Memory B cell (primary cell): ENCODE data around the gene ADCY2.

Experiments used
- ATAC-seq: fragments of 150-1000 bp; cut with Tn5 transposase; 2 replicates; pipeline ENCODE4 v1.10.0; 2021; ENCODE audit warnings: low read depth, mild to moderate bottlenecking, moderate library complexity
- DNase-seq, 2 donors: peaks; one replicate each; pipeline ENCODE4 v3.0.0; 2022; ENCODE audit warnings: low spot score in 2 of 2
- H3K27ac Mint-ChIP-seq: one replicate; pipeline ENCODE4 v1.8.0; 2022; ENCODE audit warnings: mild to moderate bottlenecking, moderate library complexity, mixed read lengths
- H3K27me3 Mint-ChIP-seq: one replicate; pipeline ENCODE4 v1.8.0; 2022; ENCODE audit warnings: mixed read lengths
- H3K36me3 Mint-ChIP-seq: one replicate; pipeline ENCODE4 v1.8.0; 2022; ENCODE audit warnings: mild to moderate bottlenecking, mixed read lengths
- H3K4me1 Mint-ChIP-seq: one replicate; pipeline ENCODE4 v1.8.0; 2022; ENCODE audit warnings: mixed read lengths
- H3K4me3 Mint-ChIP-seq: one replicate; pipeline ENCODE4 v1.8.0; 2022; ENCODE audit warnings: mild to moderate bottlenecking, moderate library complexity, mixed read lengths
- H3K9me3 Mint-ChIP-seq: one replicate; pipeline ENCODE4 v1.8.0; 2022; ENCODE audit warnings: mixed read lengths

ADCY2 gene

GRCh38 chr5:7589800-7590199, 193.9 kb downstream of the ADCY2 start:
- Mint-ChIP-seq H3K27me3 (no peaks in the 10 kb centered on the region), H3K36me3 (no peaks in the 10 kb centered on the region), H3K4me3 (no peak overlapping the region), H3K9me3 (no peaks in the 10 kb centered on the region), H3K27ac (no peak overlapping the region), H3K4me1 (no peaks in the 10 kb centered on the region)
- DNase-seq (no peak), ATAC-seq (no peak)

DNA sequence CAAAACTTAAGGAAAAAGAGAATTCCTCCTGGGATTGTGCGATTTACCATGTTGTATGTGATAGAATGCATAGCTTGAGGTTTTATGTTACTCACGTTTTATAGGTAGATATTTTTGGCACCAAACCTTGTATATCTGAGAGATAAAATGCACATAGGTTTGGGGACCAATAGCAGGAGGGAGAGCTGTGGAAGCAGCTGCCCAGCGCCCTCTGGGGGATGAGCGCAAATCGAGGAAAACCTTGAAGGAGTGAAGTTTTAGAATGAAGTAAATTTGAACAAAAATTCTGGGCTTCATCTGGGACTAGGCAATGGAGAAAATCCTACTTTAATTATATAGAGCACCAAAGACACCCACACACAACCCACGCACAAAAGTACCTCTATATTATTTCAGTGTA, 197.0 kb downstream of the ADCY2 start:
- no peak overlapping the region for H3K4me3 Mint-ChIP-seq
- H3K27me3 Mint-ChIP-seq, result no peaks in the 10 kb centered on the region
- no peak for DNase-seq
- no peaks in the 10 kb centered on the region for H3K4me1 Mint-ChIP-seq
- H3K27ac Mint-ChIP-seq, result no peak overlapping the region
- ATAC-seq, result no peak
- H3K9me3 Mint-ChIP-seq, result no peaks in the 10 kb centered on the region
- no peaks in the 10 kb centered on the region for H3K36me3 Mint-ChIP-seq

DNA sequence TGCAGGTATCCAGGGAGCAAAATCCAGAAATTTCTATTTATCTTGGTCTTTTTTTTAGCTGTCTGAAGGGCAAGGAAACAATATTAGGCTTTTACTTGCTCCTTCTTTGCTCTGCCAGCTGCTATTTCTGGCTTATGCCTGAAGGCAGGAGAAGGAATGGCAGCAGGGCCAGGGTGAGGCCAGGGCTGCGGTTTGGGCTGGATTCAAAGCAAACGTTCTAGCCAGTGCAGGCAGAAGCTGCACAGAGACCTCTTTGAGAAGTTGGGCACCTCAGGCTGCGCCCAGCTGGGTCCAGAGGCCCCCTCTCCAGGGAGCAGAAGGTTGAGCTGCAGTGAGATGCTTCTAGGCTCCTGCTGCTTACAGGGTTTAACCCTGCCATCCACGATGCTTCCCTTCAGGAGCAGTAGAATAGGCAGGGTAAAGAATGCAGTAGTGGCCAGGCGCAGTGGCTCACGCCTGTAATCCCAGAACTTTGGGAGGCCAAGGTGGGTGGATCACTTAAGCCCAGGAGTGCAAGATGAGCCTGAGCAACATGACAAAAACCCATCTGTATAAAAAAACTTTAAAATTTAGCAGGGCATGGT, 201.2 kb downstream of the ADCY2 start:
- no peak overlapping the region for H3K4me3 Mint-ChIP-seq

DNA sequence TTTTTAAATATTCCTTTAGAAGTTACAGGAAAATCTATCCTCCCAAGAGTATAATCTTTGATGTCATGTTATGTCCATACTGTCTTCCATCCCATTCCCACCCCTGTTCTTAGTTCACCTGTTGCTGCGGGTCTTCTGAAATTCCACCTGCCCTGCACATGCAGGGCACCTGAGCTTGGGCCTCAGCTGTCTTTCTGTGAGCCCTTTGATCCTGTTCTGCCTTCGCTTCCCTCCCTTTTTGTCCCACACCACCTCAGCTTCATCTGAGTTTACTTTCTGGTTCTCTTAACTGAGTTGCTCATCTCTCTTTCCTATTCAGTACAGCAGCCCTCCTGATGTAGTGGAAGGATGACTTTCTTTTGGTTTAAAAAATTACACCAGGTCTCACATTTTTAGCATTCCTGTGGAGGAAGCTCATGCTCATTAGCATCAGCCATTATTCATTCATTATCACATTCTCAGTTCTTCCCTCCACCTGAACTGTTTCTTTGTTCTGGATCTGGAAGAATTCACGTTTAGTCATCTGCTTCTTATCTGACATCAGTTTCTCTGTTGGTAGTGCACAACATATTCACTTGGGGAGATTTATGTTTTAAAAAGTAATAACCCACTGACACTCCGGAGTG, 211.0 kb downstream of the ADCY2 start:
- Mint-ChIP-seq H3K9me3 (peaks cover 5% of the 10 kb centered on the region), H3K27me3 (peaks cover 2% of the 10 kb centered on the region), H3K4me1 (no peaks in the 10 kb centered on the region), H3K27ac (no peak overlapping the region), H3K36me3 (no peaks in the 10 kb centered on the region), H3K4me3 (no peak overlapping the region)
- ATAC-seq, result no peak
- DNase-seq, result no peak

More for the DNA sequence above, 201.2 kb downstream of the ADCY2 start:
- Mint-ChIP-seq H3K4me1 (no peaks in the 10 kb centered on the region), H3K27me3 (no peaks in the 10 kb centered on the region), H3K9me3 (peaks cover 11% of the 10 kb centered on the region), H3K27ac (no peak overlapping the region), H3K36me3 (no peaks in the 10 kb centered on the region)
- no peak for ATAC-seq
- no peak for DNase-seq

DNA sequence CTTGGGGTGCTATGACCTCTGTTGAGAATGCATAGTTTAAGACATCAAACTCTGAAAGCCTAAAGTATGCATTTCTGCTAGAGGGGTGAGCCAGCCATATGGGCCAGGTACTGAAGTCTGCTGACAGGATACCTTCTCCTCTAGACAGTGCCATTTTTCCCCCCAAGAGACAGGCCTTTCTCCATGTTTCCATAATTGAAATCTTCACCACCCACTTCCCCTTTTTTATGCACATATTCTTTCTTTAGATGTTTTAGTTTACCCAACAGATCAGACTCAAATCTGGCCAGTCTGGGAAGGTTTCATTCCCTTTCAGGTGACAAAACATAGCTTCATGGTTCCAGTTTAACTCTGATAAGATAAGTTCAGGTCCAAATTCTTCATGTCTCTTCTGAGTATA, 212.8 kb downstream of the ADCY2 start:
- ATAC-seq (no peak), DNase-seq (no peak)
- H3K9me3 Mint-ChIP-seq, result peaks cover 3% of the 10 kb centered on the region
- H3K27me3 Mint-ChIP-seq, result peaks cover 2% of the 10 kb centered on the region
- no peaks in the 10 kb centered on the region for H3K4me1 Mint-ChIP-seq
- no peak overlapping the region for H3K4me3 Mint-ChIP-seq
- no peaks in the 10 kb centered on the region for H3K36me3 Mint-ChIP-seq
- H3K27ac Mint-ChIP-seq, result no peak overlapping the region

GRCh38 chr5:7609726-7610125, 213.8 kb downstream of the ADCY2 start:
- ATAC-seq (no peak), DNase-seq (no peak)
- no peak overlapping the region for H3K27ac Mint-ChIP-seq

DNA sequence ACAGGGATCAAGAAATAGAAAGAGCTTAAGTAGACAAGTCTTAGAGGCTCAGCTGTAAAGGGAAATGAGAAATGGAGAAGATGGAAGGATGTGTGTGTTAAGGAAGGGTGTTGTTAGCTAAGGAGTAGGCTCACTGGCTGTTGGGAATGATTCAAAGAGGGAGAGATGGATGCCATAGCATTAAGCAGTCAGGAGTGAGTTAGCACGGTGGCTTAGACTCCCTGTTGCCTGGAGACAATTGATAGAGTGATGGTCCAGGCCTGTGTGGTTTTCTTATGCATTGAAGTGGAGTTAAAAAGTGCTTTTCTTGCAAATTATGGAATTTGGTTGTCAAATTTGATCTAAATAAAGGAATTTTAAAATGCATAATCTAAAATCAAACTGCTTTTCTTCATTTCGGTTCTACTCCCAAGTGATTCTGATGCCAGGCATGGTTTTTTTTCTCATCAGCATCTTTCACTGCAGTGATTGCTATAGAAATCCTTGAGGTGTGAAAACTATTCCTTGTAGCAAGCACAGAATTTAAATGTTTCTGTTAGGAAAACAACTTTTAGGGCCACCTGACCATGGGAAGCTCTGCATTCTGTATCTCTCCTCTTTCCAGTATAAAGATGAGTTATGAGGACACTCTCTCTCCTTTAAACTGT, 214.7 kb downstream of the ADCY2 start:
- H3K36me3 Mint-ChIP-seq, result no peaks in the 10 kb centered on the region
- peaks cover 3% of the 10 kb centered on the region for H3K9me3 Mint-ChIP-seq
- ATAC-seq (no peak), DNase-seq (no peak)
- no peak overlapping the region for H3K4me3 Mint-ChIP-seq
- peaks cover 2% of the 10 kb centered on the region for H3K27me3 Mint-ChIP-seq
- H3K4me1 Mint-ChIP-seq, result no peaks in the 10 kb centered on the region
- H3K27ac Mint-ChIP-seq, result no peak overlapping the region

More at GRCh38 chr5:7609726-7610125, 213.8 kb downstream of the ADCY2 start:
- peaks cover 2% of the 10 kb centered on the region for H3K27me3 Mint-ChIP-seq
- H3K4me3 Mint-ChIP-seq, result no peak overlapping the region
- H3K4me1 Mint-ChIP-seq, result no peaks in the 10 kb centered on the region
- H3K36me3 Mint-ChIP-seq, result no peaks in the 10 kb centered on the region
- H3K9me3 Mint-ChIP-seq, result peaks cover 3% of the 10 kb centered on the region

DNA sequence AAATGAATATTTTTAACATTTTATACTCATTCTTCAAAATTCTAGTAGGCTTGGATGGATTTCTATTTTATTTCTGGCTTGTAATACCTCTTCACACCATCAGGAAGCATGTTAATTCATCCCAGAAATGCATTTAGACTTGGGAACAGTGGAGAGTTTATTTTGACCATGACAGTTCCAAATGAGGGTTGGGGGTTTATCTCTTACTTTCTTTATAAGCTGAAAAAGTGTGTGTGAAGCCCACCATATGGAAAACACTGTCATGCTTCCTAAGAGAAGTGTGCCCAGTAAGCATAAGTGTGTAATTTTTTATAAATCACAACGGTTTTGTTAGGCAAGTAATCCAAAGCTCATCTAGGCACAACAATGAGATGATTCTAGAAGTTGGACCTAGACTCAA, 215.6 kb downstream of the ADCY2 start:
- ATAC-seq (no peak), DNase-seq (no peak)
- H3K4me3 Mint-ChIP-seq, result no peak overlapping the region
- no peak overlapping the region for H3K27ac Mint-ChIP-seq
- no peaks in the 10 kb centered on the region for H3K4me1 Mint-ChIP-seq
- H3K9me3 Mint-ChIP-seq, result peaks cover 3% of the 10 kb centered on the region
- H3K27me3 Mint-ChIP-seq, result peaks cover 2% of the 10 kb centered on the region
- no peaks in the 10 kb centered on the region for H3K36me3 Mint-ChIP-seq

GRCh38 chr5:7615566-7616061, 219.7 kb downstream of the ADCY2 start:
- H3K9me3 Mint-ChIP-seq, result no peaks in the 10 kb centered on the region
- H3K4me1 Mint-ChIP-seq, result no peaks in the 10 kb centered on the region
- H3K27ac Mint-ChIP-seq, result no peak overlapping the region
- H3K4me3 Mint-ChIP-seq, result no peak overlapping the region
- DNase-seq (no peak), ATAC-seq (no peak)
- H3K27me3 Mint-ChIP-seq, result no peaks in the 10 kb centered on the region
- H3K36me3 Mint-ChIP-seq, result no peaks in the 10 kb centered on the region

DNA sequence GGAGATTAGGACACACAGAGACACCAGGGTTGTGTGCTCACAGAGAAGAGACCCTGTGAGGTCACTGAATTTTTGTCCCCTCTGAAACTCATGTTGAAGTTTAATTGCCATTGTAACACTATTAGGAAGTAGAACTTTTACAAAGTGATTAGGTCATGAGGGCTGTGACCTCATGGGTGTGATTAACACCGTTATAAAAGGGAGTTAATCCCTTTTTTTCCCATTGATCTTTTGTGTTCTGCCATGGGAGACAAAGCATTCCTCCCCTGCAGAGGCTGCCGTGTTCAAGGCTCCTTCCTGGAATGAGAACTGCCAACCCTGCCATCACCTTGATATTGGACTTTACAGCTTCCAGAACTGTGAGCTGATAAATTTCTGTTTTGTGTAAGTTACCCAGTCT, 221.0 kb downstream of the ADCY2 start:
- Mint-ChIP-seq H3K36me3 (no peaks in the 10 kb centered on the region), H3K9me3 (no peaks in the 10 kb centered on the region), H3K4me3 (no peak overlapping the region), H3K4me1 (no peaks in the 10 kb centered on the region), H3K27me3 (no peaks in the 10 kb centered on the region), H3K27ac (no peak overlapping the region)
- DNase-seq, result no peak
- no peak for ATAC-seq

GRCh38 chr5:7622498-7622897, 226.6 kb downstream of the ADCY2 start:
- Mint-ChIP-seq H3K4me3 (no peak overlapping the region), H3K27me3 (no peaks in the 10 kb centered on the region), H3K4me1 (no peaks in the 10 kb centered on the region), H3K27ac (no peak overlapping the region), H3K9me3 (peaks cover 1% of the 10 kb centered on the region), H3K36me3 (no peaks in the 10 kb centered on the region)
- ATAC-seq (no peak), DNase-seq (no peak)

- H3K4me3 Mint-ChIP-seq, result no peak overlapping the region
- no peaks in the 10 kb centered on the region for H3K27me3 Mint-ChIP-seq
- H3K36me3 Mint-ChIP-seq, result no peaks in the 10 kb centered on the region
- peaks cover 1% of the 10 kb centered on the region for H3K9me3 Mint-ChIP-seq
- DNase-seq, result no peak
- no peaks in the 10 kb centered on the region for H3K4me1 Mint-ChIP-seq
- ATAC-seq, result no peak
- H3K27ac Mint-ChIP-seq, result no peak overlapping the region
Observed at GRCh38 chr5:7625740-7626139, 229.8 kb downstream of the ADCY2 start.

DNA sequence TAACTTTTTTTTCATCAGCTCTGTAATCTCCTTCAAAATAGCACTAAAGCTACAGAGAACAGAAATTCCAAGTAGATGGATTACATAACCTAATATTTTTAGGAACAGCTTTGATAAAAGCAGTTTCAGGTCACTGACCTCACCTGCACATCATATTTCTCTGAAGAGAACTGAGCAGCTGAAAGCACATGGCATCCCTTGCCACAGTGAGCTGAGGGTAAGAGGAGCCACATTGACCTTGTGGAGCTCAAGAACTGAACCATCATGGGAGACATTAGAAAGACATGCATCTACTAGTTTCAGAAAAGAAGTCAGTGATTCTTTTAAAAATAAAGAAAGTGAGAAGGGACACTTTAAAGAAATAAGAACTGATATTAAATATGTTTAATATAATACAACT, 232.3 kb downstream of the ADCY2 start:
- no peaks in the 10 kb centered on the region for H3K27me3 Mint-ChIP-seq
- no peak for DNase-seq
- no peaks in the 10 kb centered on the region for H3K4me1 Mint-ChIP-seq
- H3K27ac Mint-ChIP-seq, result no peak overlapping the region
- no peaks in the 10 kb centered on the region for H3K36me3 Mint-ChIP-seq
- no peak overlapping the region for H3K4me3 Mint-ChIP-seq
- peaks cover 1% of the 10 kb centered on the region for H3K9me3 Mint-ChIP-seq
- no peak for ATAC-seq

GRCh38 chr5:7628820-7629219, 232.9 kb downstream of the ADCY2 start:
- Mint-ChIP-seq H3K4me1 (no peaks in the 10 kb centered on the region), H3K4me3 (no peak overlapping the region), H3K27ac (no peak overlapping the region), H3K9me3 (peaks cover 1% of the 10 kb centered on the region), H3K36me3 (no peaks in the 10 kb centered on the region), H3K27me3 (no peaks in the 10 kb centered on the region)
- DNase-seq (no peak), ATAC-seq (no peak)

DNA sequence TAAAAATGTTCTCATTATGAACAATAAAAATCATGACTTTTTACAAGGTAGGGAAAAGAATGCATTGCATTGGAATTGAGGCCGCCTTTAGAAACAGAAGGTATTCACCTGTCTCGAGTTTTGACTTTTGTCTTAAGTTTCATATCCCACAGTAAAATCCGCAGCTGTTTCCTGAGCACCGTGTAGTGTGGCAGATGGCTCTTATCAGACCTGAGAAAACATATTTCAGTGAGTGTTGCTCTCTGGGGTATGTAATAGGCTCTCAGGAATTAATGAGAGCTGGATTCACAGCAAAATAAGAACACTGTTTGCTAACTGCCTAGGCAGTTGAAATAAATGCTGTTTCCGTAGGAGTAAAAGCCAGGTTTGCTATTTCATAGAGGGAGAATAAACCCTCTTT, 233.6 kb downstream of the ADCY2 start:
- no peaks in the 10 kb centered on the region for H3K4me1 Mint-ChIP-seq
- no peak overlapping the region for H3K27ac Mint-ChIP-seq
- no peak overlapping the region for H3K4me3 Mint-ChIP-seq
- ATAC-seq, result no peak
- H3K36me3 Mint-ChIP-seq, result no peaks in the 10 kb centered on the region
- DNase-seq, result no peak
- no peaks in the 10 kb centered on the region for H3K27me3 Mint-ChIP-seq
- peaks cover 1% of the 10 kb centered on the region for H3K9me3 Mint-ChIP-seq
